Stimulated activated CD4-positive, alpha-beta T cell treated with anti-CD3 and anti-CD28 coated beads, Interleukin-1b, Interleukin-23, amount 100 ng/mL, for 24 hours (primary cell): ENCODE data around the gene ALOX15B.
A peak's percentile ranks its signal among the peaks of the same experiment; 100 is the strongest.

Experiments
- DNase-seq, 4 experiments: peaks; one replicate each; pipeline ENCODE4 v3.0.0-alpha.2; 2020; ENCODE audit warnings: low read depth in 4 of 4, low spot score in 1 of 4

ALOX15B gene

GRCh38 chr17:8038954-8039610, at the start of gene ALOX15B:
ALOX15B (plus strand) TSS chr17:8039059; CDS start chr17:8039156, 97 bp downstream.
- no peak for DNase-seq

GRCh38 chr17:7989781-7990655, 48.8 kb upstream of the ALOX15B start:
- DNase-seq: peak; percentile 90 to 98 (median 94)

GRCh38 chr17:7992516-7992915, 46.3 kb upstream of the ALOX15B start:
- DNase-seq: no peak

GRCh38 chr17:7992924-7993323, 45.9 kb upstream of the ALOX15B start:
- no peak for DNase-seq

GRCh38 chr17:7993972-7994589, 44.8 kb upstream of the ALOX15B start:
- no peak for DNase-seq

- no peak for DNase-seq
Measured at GRCh38 chr17:7995724-7996123, 43.1 kb upstream of the ALOX15B start.

- DNase-seq: no peak
Measured at GRCh38 chr17:7997186-7997585, 41.7 kb upstream of the ALOX15B start.

GRCh38 chr17:8001976-8002720, 36.7 kb upstream of the ALOX15B start, which contains the start of gene GUCY2D:
GUCY2D (plus strand) TSS chr17:8002615; CDS start chr17:8003048, 433 bp downstream.
- DNase-seq: no peak

GRCh38 chr17:8002721-8003593, 35.9 kb upstream of the ALOX15B start:
- DNase-seq: no peak

GRCh38 chr17:8003594-8004181, 35.2 kb upstream of the ALOX15B start:
- no peak for DNase-seq

- DNase-seq: no peak
Measured at GRCh38 chr17:8004899-8005298, 34.0 kb upstream of the ALOX15B start.

GRCh38 chr17:8005357-8005756, 33.5 kb upstream of the ALOX15B start:
- no peak for DNase-seq

GRCh38 chr17:8005967-8006730, 32.7 kb upstream of the ALOX15B start:
- no peak for DNase-seq

- DNase-seq: no peak
Measured at GRCh38 chr17:8006836-8007680, 31.8 kb upstream of the ALOX15B start.

- no peak for DNase-seq
Measured at GRCh38 chr17:8007836-8008235, 31.0 kb upstream of the ALOX15B start.

- DNase-seq: no peak
Measured at GRCh38 chr17:8012045-8012580, 26.7 kb upstream of the ALOX15B start.

GRCh38 chr17:8012996-8013640, 25.7 kb upstream of the ALOX15B start:
- DNase-seq: no peak
